ENCODE data around the gene L3MBTL2.
"Not testable (repeated sequence)": the region's sequence is repeated elsewhere in the genome, so short reads cannot be mapped to it uniquely, and the experiment has no call there.

L3MBTL2 gene

GRCh38 chr22:41241133-41241676, 36.1 kb downstream of the L3MBTL2 start:
- no peak for DNase-seq (ENCODE audit: low spot score)

GRCh38 chr22:41242396-41243117, 37.4 kb downstream of the L3MBTL2 start:
- DNase-seq (ENCODE audit: low spot score) = no peak

- DNase-seq (ENCODE audit: low spot score) = no peak
Observed at GRCh38 chr22:41243361-41243760, 38.2 kb downstream of the L3MBTL2 start.

GRCh38 chr22:41245917-41246499, 40.9 kb downstream of the L3MBTL2 start:
- DNase-seq (ENCODE audit: low spot score) = no peak

GRCh38 chr22:41247703-41248102, 42.6 kb downstream of the L3MBTL2 start:
- no peak for DNase-seq (ENCODE audit: low spot score)

- no peak for DNase-seq (ENCODE audit: low spot score)
Observed at GRCh38 chr22:41248314-41248713, 43.2 kb downstream of the L3MBTL2 start.

- no peak for DNase-seq (ENCODE audit: low spot score)
Observed at GRCh38 chr22:41248758-41249157, 43.6 kb downstream of the L3MBTL2 start.

- no peak for DNase-seq (ENCODE audit: low spot score)
Observed at GRCh38 chr22:41249442-41249841, 44.3 kb downstream of the L3MBTL2 start.

- no peak for DNase-seq (ENCODE audit: low spot score)
Observed at GRCh38 chr22:41250127-41250526, 45.0 kb downstream of the L3MBTL2 start.

GRCh38 chr22:41252365-41252764, 47.3 kb downstream of the L3MBTL2 start:
- no peak for DNase-seq (ENCODE audit: low spot score)

GRCh38 chr22:41254230-41254629, 49.1 kb downstream of the L3MBTL2 start:
- DNase-seq (ENCODE audit: low spot score) = no peak

GRCh38 chr22:41256254-41257253, 51.4 kb downstream of the L3MBTL2 start:
- peak; percentile 43 for DNase-seq (ENCODE audit: low spot score)

- no peak for DNase-seq (ENCODE audit: low spot score)
Observed at GRCh38 chr22:41257696-41258095, 52.6 kb downstream of the L3MBTL2 start.

GRCh38 chr22:41259756-41260155, 54.6 kb downstream of the L3MBTL2 start:
- not testable (repeated sequence) for DNase-seq (ENCODE audit: low spot score)

- DNase-seq (ENCODE audit: low spot score) = no peak
Observed at GRCh38 chr22:41260871-41261270, 55.8 kb downstream of the L3MBTL2 start.

GRCh38 chr22:41261541-41262249, 56.6 kb downstream of the L3MBTL2 start:
- DNase-seq (ENCODE audit: low spot score) = no peak

- no peak for DNase-seq (ENCODE audit: low spot score)
Observed at GRCh38 chr22:41262250-41262765, 57.2 kb downstream of the L3MBTL2 start.

GRCh38 chr22:41263704-41264103, 58.6 kb downstream of the L3MBTL2 start:
- no peak for DNase-seq (ENCODE audit: low spot score)

- no peak for DNase-seq (ENCODE audit: low spot score)
Observed at GRCh38 chr22:41264408-41264941, 59.4 kb downstream of the L3MBTL2 start.

GRCh38 chr22:41267958-41268357, 62.8 kb downstream of the L3MBTL2 start:
- no peak for DNase-seq (ENCODE audit: low spot score)

GRCh38 chr22:41271787-41272186, 66.7 kb downstream of the L3MBTL2 start:
- DNase-seq (ENCODE audit: low spot score) = no peak

Measured in COLO829 (cell line).